ENCODE results near the gene TWIST1.

Gene TWIST1

DNA sequence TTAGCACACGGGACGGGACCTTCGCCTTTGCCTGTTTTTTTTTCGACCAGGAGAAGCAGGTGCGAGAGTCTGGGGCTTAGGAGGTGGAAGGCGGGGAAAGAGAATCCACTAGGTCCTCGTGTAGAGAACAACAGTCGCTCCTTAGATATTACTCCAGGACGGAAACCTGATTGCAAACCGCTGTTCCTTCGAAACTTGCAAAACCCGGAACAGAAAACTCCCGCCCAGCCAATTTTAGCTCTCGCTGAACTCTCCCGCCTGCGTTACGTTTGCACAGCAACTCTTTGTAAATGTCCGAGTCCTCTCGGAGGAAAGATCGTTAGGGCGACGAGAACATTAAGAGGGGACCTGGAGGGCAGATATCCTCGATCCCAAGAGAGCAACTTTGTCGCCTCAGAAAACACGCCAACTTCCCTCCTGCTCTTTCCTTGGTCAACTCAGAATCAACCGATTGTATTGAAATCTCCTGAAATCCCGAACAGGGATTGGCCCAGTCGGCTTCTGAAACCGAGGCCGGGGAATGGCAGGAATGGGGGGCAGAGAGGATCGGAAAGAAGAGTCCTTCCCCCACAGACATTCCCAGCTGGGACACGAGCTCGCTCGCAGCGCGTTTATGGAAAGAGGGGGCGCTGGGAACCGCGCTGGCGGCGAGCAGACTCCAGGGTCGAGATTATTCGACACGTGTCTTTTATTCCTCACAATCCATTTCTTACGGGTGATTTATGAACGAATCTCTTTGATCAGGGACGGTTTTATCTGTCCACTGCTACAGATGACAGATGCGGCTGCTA is 9.9 kb downstream of the TWIST1 start:
- Mint-ChIP-seq H3K4me1 (no peaks in the 10 kb centered on the region), H3K4me3 (no peak overlapping the region), H3K9me3 (no peaks in the 10 kb centered on the region), H3K27ac (no peak overlapping the region), H3K36me3 (no peaks in the 10 kb centered on the region), H3K27me3 (peaks cover 67% of the 10 kb centered on the region)
- DNase-seq: no peak
- CTCF ChIA-PET: no interaction called here

DNA sequence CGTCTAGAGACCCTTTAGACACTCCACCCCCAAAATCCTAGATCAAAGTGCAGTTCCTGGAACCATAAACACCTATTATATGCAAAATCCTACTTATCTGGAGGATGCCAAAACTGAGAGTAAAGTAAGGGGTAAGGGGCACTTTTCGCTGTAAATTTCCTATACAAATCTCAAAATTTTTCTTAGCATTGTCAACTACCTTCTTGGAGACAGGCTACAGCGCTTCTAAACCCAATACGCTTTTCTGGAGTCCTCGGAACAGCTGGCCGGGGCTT is 10.4 kb downstream of the TWIST1 start:
- Mint-ChIP-seq H3K4me1 (no peaks in the 10 kb centered on the region), H3K27me3 (peaks cover 62% of the 10 kb centered on the region), H3K4me3 (no peak overlapping the region), H3K27ac (no peak overlapping the region), H3K36me3 (no peaks in the 10 kb centered on the region), H3K9me3 (no peaks in the 10 kb centered on the region)
- CTCF ChIA-PET: no interaction called here
- DNase-seq: no peak

DNA sequence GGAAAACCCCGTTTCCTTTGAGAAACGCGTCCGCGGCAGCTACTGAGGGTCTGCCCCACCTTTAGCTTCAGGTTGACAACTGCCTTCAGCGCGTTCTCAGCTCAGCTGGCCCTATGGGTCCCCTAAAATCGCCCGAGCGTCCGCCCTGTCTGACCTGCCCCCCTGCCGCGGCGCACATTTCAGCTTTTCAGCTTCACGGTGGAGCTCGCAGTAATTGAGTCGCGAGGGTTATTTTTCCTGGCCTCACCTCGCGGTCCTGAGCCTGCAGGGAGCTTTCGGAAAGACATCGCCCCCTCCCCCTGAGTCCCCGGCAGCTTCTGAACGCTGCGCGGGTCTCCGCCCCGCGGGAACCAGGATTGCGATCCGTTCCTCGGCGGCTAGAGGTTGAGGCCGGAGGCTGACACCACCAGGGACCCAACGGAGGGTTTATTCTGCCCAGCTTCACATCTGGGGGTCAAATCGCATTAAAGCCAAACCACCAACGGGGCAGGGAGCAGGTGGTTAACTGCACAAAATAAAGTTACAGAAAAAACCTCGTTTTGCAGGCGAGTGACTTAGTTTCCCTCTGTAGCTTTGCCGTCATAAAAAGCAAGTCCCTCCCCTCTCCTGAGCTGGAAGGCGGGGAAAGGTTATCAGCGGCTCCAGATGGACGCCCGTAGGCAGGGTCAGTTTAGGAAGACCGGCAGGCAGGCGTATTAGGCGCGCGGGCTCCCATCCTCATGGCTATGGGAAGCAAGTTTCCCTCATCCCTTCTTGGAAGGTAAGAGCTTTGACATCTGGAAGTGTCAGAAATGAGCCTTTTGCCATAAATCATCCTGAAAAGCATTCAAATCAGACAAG is 11.0 kb downstream of the TWIST1 start:
- Mint-ChIP-seq H3K4me1 (no peaks in the 10 kb centered on the region), H3K4me3 (no peak overlapping the region), H3K27ac (peak overlapping the region; percentile 28), H3K27me3 (peaks cover 56% of the 10 kb centered on the region), H3K36me3 (no peaks in the 10 kb centered on the region), H3K9me3 (no peaks in the 10 kb centered on the region)
- DNase-seq: no peak
- CTCF ChIA-PET: no interaction called here

GRCh38 chr7:19105546-19105945 is 11.9 kb downstream of the TWIST1 start:
- DNase-seq: no peak
- Mint-ChIP-seq H3K9me3 (no peaks in the 10 kb centered on the region), H3K27me3 (peaks cover 47% of the 10 kb centered on the region), H3K36me3 (no peaks in the 10 kb centered on the region), H3K4me3 (no peak overlapping the region), H3K27ac (no peak overlapping the region), H3K4me1 (no peaks in the 10 kb centered on the region)
- CTCF ChIA-PET: no interaction called here

DNA sequence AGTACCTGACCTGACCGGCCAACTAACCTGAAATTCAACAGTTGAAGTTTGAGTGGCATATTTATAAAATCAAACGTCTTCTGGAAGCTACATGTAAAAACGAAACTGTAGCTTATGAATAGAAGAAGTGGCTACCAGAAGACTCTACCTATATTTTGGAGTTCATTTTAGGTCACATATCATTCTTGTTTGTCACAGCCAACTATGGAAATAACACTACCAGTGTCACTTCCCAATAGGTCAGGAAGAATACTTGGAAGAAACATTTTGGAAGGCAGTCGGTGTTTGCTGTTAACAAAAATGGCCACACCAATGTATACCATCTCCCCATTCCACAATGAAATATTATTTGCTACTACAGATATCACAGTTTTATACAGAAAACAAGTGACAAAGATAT is 12.6 kb downstream of the TWIST1 start:
- no peaks in the 10 kb centered on the region for H3K36me3 Mint-ChIP-seq
- no peak for DNase-seq
- CTCF ChIA-PET: no interaction called here
- no peaks in the 10 kb centered on the region for H3K9me3 Mint-ChIP-seq
- H3K4me3 Mint-ChIP-seq: no peak overlapping the region
- H3K4me1 Mint-ChIP-seq: no peaks in the 10 kb centered on the region
- no peak overlapping the region for H3K27ac Mint-ChIP-seq
- peaks cover 42% of the 10 kb centered on the region for H3K27me3 Mint-ChIP-seq

GRCh38 chr7:19102884-19103283 is 14.6 kb downstream of the TWIST1 start:
- CTCF ChIA-PET: no interaction called here
- no peak overlapping the region for H3K4me3 Mint-ChIP-seq
- no peaks in the 10 kb centered on the region for H3K36me3 Mint-ChIP-seq
- no peak overlapping the region for H3K27ac Mint-ChIP-seq
- no peaks in the 10 kb centered on the region for H3K9me3 Mint-ChIP-seq
- H3K4me1 Mint-ChIP-seq: no peaks in the 10 kb centered on the region
- peaks cover 25% of the 10 kb centered on the region for H3K27me3 Mint-ChIP-seq
- DNase-seq: no peak

DNA sequence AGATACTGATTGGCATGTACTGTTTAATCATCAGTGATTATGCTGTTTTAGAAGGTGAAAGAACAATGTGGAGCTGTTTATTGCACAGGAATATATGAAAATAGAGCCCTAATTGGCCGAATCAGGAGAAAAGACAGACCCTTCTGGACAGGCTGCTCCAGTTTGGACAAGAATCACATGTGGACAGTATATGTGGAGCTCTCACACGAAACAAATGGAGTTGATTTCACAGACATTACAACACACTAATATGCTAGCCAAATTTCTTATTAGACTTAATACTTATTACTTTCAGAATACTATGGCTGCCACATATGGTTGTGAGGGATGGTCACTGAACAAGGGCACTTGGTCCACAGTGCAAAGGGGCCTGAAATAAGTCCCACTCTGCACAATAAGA is 15.5 kb downstream of the TWIST1 start:
- Mint-ChIP-seq H3K4me1 (no peaks in the 10 kb centered on the region), H3K9me3 (no peaks in the 10 kb centered on the region), H3K36me3 (no peaks in the 10 kb centered on the region), H3K4me3 (no peak overlapping the region), H3K27me3 (peaks cover 15% of the 10 kb centered on the region), H3K27ac (no peak overlapping the region)
- CTCF ChIA-PET: no interaction called here
- DNase-seq: no peak

DNA sequence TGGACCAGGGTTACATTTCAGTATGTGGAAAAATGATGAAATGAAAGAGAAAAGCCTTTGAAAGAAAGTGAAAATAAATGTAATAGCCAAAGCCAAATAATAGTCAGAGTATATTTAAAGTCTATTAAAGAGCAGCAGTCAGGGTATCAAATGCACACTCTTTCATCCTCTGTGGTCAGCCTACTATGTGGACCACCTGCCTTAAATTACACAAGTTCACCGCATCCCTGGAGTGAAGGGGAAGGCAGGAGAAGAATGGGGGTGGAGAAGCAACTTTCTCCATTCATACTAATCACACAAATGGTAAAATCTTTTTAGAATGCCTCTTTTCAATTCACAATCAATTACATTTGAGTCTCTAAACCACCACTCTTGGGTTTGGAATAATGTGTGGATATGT is 16.0 kb downstream of the TWIST1 start:
- CTCF ChIA-PET: no interaction called here
- no peak for DNase-seq
- Mint-ChIP-seq H3K36me3 (no peaks in the 10 kb centered on the region), H3K4me3 (no peak overlapping the region), H3K27me3 (peaks cover 11% of the 10 kb centered on the region), H3K27ac (no peak overlapping the region), H3K9me3 (no peaks in the 10 kb centered on the region), H3K4me1 (no peaks in the 10 kb centered on the region)

- DNase-seq: no peak
- Mint-ChIP-seq H3K36me3 (no peaks in the 10 kb centered on the region), H3K4me1 (no peaks in the 10 kb centered on the region), H3K4me3 (no peak overlapping the region), H3K27ac (no peak overlapping the region), H3K9me3 (no peaks in the 10 kb centered on the region), H3K27me3 (no peaks in the 10 kb centered on the region)
- CTCF ChIA-PET: no interaction called here
These were observed 17.5 kb downstream of the TWIST1 start for GRCh38 chr7:19099924-19100323.

DNA sequence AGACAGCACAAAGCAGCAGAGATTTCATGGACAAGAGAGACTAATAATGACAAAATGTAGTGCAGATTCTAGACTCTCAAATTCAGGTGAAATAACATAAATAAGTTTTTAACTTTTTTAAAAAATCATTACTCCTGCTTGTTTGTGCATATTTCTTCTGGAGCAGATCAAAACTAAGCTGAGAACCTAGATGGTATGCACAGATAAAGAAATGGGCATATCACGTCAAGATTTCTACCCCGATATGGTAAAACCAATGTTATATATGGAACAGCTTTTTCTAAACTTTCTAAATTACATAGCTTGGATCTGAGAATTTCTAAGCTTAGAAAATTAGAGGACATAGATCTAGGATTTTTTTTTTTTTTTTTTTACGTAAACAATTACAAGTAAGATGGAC is 18.2 kb downstream of the TWIST1 start:
- H3K9me3 Mint-ChIP-seq: no peaks in the 10 kb centered on the region
- CTCF ChIA-PET: no interaction called here
- no peaks in the 10 kb centered on the region for H3K36me3 Mint-ChIP-seq
- no peak overlapping the region for H3K27ac Mint-ChIP-seq
- no peak for DNase-seq
- no peak overlapping the region for H3K4me3 Mint-ChIP-seq
- no peaks in the 10 kb centered on the region for H3K27me3 Mint-ChIP-seq
- H3K4me1 Mint-ChIP-seq: no peaks in the 10 kb centered on the region

DNA sequence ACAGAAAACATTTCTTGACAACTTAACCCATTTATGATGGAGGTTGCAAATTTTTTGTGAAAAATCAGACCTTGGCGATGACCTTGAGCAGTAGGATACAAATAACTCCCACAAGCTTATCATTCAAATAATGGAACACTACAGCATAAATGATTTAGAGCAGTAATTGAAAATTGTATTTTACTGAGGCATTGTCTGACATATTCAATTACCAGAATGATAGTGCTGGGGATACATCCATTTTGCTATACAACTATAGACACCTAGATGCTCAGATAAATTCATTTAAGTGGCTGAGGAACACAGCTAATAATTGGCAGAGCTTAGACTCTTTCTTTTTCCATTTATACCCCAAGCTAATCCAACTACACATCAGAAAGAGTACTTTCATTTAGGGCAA is 18.9 kb downstream of the TWIST1 start:
- Mint-ChIP-seq H3K4me3 (no peak overlapping the region), H3K27me3 (no peaks in the 10 kb centered on the region), H3K27ac (no peak overlapping the region), H3K4me1 (no peaks in the 10 kb centered on the region), H3K36me3 (no peaks in the 10 kb centered on the region), H3K9me3 (no peaks in the 10 kb centered on the region)
- DNase-seq: no peak
- CTCF ChIA-PET: interaction anchor here (0.5 kb wide), 1 partner anchor 1308 kb away, joined by 3 read pairs; no protein-coding TSS in a partner anchor

- H3K27me3 Mint-ChIP-seq: no peaks in the 10 kb centered on the region
- H3K4me3 Mint-ChIP-seq: no peak overlapping the region
- no peaks in the 10 kb centered on the region for H3K36me3 Mint-ChIP-seq
- CTCF ChIA-PET: no interaction called here
- no peak for DNase-seq
- H3K27ac Mint-ChIP-seq: peak overlapping the region; percentile 42
- H3K4me1 Mint-ChIP-seq: no peaks in the 10 kb centered on the region
- no peaks in the 10 kb centered on the region for H3K9me3 Mint-ChIP-seq
These were observed 20.0 kb downstream of the TWIST1 start for GRCh38 chr7:19097165-19098055.

DNA sequence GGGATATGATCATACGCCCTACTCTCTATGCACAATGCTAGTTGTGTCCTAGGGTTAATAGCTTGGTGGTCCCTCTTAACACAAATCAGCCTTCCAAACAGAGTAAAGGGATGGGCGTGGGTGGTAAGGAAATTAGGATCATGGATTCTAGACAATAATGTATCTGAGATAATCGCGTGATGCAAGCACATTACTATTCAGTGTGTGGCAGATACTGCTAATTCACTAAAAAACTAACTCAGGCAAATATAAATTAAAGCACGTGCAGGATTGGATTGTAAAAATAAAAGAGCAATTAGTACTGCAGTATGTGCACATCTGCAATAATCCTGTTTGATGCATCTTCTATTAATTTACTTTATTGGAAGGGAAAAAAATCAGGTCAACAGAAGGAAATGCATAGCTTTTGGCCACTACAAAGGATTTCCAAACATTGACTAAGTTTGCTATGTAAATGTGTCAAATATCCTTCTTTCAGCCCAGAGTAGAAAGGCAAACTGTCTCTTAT is 22.0 kb downstream of the TWIST1 start:
- CTCF ChIA-PET: no interaction called here
- Mint-ChIP-seq H3K9me3 (no peaks in the 10 kb centered on the region), H3K36me3 (no peaks in the 10 kb centered on the region), H3K27ac (no peak overlapping the region), H3K4me3 (no peak overlapping the region), H3K4me1 (no peaks in the 10 kb centered on the region), H3K27me3 (no peaks in the 10 kb centered on the region)
- DNase-seq: no peak

DNA sequence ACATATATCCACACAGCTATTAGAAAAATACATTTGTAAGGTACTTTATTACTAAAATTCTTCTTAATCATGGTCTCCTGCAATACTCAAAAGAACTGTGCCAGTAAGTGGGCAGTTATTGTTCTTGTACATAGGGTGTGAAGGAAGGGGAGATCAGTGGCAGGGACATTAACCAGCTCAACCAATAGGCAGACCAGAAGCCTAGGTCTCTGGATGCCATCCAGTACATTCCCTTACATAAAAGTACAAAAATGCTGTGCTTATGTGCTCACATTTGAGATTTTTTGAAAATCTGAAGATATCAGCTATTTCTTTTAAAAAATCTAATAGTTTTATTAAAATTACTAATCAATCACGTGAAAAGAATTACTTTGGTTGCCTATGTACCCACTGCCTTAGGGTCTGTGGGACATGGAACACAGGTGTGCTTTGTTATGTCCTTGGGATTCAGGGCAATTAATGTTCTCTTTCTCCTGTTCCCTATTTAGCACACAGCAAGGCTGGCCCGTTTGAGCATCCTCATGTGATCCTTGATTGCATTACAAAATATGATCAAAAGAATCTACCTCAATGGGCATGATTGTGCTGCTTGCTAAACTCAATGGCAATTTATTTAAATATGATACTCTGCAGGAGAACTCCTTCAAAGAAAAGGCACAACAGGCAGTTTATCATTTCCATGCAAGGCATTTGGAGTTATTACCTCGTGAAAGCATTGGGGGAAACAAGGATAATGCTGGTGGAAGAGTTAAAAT is 22.7 kb downstream of the TWIST1 start:
- no peaks in the 10 kb centered on the region for H3K27me3 Mint-ChIP-seq
- H3K4me3 Mint-ChIP-seq: no peak overlapping the region
- no peaks in the 10 kb centered on the region for H3K36me3 Mint-ChIP-seq
- no peak for DNase-seq
- H3K4me1 Mint-ChIP-seq: no peaks in the 10 kb centered on the region
- no peaks in the 10 kb centered on the region for H3K9me3 Mint-ChIP-seq
- CTCF ChIA-PET: no interaction called here
- no peak overlapping the region for H3K27ac Mint-ChIP-seq
